OCI-LY7 (cell line): ENCODE measurements around the gene TCF25.

Source experiments
- EZH2phosphoT487 ChIP-seq: fragments of 200-600 bp; sonication (generic); IDR thresholded peaks from 2 replicates; pipeline ENCODE4 v1.6.1; 2018; ENCODE audit warnings: low read depth, borderline replicate concordance, mild to moderate bottlenecking, mixed run types, antibody characterized with exemption, low read length, moderate library complexity, mixed read lengths
- TF ChIP-seq, protein P1 (sequence below): fragments of 200-600 bp; sonication (generic); conservative IDR thresholded peaks from 2 replicates; pipeline ENCODE4 v1.5.1; 2014; ENCODE audit warnings: mild to moderate bottlenecking, antibody characterized with exemption, low read length, moderate library complexity, mixed read lengths

DNA sequence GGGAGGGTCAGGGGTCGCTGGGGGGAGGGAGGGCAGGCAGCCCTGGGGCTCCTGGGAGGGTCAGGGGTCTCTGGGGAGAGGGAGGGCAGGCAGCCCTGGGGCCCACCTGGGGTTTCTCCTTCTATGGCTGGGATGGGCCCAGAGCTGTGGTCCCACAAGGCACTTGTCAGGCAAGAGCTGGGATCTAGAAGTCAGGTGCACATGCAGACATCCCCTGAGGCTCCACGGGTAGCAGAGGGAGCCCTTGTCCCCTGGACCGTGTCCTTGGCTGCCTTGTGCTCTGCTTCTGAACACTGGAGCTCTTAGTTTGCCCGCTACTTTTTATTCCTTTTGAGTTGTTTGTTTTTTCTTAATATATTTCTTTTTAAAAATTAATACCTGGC lies 51.5 kb downstream of the TCF25 start:
- TF ChIP-seq, protein P1, sequence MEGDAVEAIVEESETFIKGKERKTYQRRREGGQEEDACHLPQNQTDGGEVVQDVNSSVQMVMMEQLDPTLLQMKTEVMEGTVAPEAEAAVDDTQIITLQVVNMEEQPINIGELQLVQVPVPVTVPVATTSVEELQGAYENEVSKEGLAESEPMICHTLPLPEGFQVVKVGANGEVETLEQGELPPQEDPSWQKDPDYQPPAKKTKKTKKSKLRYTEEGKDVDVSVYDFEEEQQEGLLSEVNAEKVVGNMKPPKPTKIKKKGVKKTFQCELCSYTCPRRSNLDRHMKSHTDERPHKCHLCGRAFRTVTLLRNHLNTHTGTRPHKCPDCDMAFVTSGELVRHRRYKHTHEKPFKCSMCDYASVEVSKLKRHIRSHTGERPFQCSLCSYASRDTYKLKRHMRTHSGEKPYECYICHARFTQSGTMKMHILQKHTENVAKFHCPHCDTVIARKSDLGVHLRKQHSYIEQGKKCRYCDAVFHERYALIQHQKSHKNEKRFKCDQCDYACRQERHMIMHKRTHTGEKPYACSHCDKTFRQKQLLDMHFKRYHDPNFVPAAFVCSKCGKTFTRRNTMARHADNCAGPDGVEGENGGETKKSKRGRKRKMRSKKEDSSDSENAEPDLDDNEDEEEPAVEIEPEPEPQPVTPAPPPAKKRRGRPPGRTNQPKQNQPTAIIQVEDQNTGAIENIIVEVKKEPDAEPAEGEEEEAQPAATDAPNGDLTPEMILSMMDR: no peak
- TF ChIP-seq EZH2phosphoT487: no peak
